OCI-LY3 (cell line): Measurements from ENCODE around the gene PPFIA3.
A peak's percentile ranks its signal among the peaks of the same experiment; 100 is the strongest.

ENCODE experiments used
- H2AFZ ChIP-seq: fragments of 200-600, 300-600 bp; shearing (Covaris generic); 2 replicates; pipeline ENCODE4 v1.6.0; 2014; ENCODE audit warnings: antibody characterized with exemption, low read depth, low read length
- H3K27ac ChIP-seq: fragments of 200-600, 300-600 bp; sonication (generic); 2 replicates; pipeline ENCODE4 v1.5.1; 2014; ENCODE audit warnings: mild to moderate bottlenecking, low read length, moderate library complexity, mixed read lengths
- H3K27me3 ChIP-seq: fragments of 200-600, 300-600 bp; sonication (generic); 2 replicates; pipeline ENCODE4 v1.6.1; 2014; ENCODE audit warnings: low read depth, low read length, mixed read lengths
- H3K36me3 ChIP-seq: fragments of 200-600, 300-600 bp; sonication (generic); replicated peaks from 2 replicates; pipeline ENCODE3; 2014; ENCODE audit warnings: low read depth, low read length, mixed read lengths
- H3K4me1 ChIP-seq: fragments of 300-600, 200-600 bp; sonication (generic); 2 replicates; pipeline ENCODE4 v1.6.1; 2014; ENCODE audit warnings: low read length, mixed read lengths
- H3K4me2 ChIP-seq: fragments of 200-600, 300-600 bp; sonication (generic); 2 replicates; pipeline ENCODE4 v1.6.1; 2014; ENCODE audit warnings: low read length, mixed read lengths
- H3K4me3 ChIP-seq: fragments of 300-600, 200-600 bp; sonication (generic); 2 replicates; pipeline ENCODE4 v1.5.1; 2014; ENCODE audit warnings: antibody characterized with exemption, mild to moderate bottlenecking, low read length, moderate library complexity
- H3K79me2 ChIP-seq: fragments of 300-600, 200-600 bp; shearing (Covaris generic); 2 replicates; pipeline ENCODE4 v1.6.1; 2014; ENCODE audit warnings: mild to moderate bottlenecking, low read length, mixed read lengths
- H3K9ac ChIP-seq: fragments of 300-600, 200-600 bp; shearing (Covaris generic); 2 replicates; pipeline ENCODE4 v1.6.0; 2014; ENCODE audit warnings: mild to moderate bottlenecking, low read length, moderate library complexity
- H3K9me3 ChIP-seq: fragments of 200-600, 300-600 bp; shearing (Covaris generic); 2 replicates; pipeline ENCODE4 v1.6.1; 2014; ENCODE audit warnings: low read length, mixed read lengths; ENCODE audit not compliant: insufficient read depth
- H4K20me1 ChIP-seq: fragments of 200-600, 300-600 bp; sonication (generic); 2 replicates; pipeline ENCODE4 v1.6.1; 2016; ENCODE audit warnings: low read length, mixed read lengths; ENCODE audit not compliant: insufficient read depth
- CTCF ChIP-seq: fragments of 200-600, 300-600 bp; sonication (generic); IDR thresholded peaks from 2 replicates; pipeline ENCODE4 v1.5.1; 2014; ENCODE audit warnings: antibody characterized with exemption, low read length, low read depth
- EZH2phosphoT487 ChIP-seq: fragments of 200-600 bp; shearing (Covaris generic); IDR thresholded peaks from 2 replicates; pipeline ENCODE4 v1.6.1; 2018; ENCODE audit warnings: antibody characterized with exemption, mixed run types, low read depth

The PPFIA3 gene

DNA sequence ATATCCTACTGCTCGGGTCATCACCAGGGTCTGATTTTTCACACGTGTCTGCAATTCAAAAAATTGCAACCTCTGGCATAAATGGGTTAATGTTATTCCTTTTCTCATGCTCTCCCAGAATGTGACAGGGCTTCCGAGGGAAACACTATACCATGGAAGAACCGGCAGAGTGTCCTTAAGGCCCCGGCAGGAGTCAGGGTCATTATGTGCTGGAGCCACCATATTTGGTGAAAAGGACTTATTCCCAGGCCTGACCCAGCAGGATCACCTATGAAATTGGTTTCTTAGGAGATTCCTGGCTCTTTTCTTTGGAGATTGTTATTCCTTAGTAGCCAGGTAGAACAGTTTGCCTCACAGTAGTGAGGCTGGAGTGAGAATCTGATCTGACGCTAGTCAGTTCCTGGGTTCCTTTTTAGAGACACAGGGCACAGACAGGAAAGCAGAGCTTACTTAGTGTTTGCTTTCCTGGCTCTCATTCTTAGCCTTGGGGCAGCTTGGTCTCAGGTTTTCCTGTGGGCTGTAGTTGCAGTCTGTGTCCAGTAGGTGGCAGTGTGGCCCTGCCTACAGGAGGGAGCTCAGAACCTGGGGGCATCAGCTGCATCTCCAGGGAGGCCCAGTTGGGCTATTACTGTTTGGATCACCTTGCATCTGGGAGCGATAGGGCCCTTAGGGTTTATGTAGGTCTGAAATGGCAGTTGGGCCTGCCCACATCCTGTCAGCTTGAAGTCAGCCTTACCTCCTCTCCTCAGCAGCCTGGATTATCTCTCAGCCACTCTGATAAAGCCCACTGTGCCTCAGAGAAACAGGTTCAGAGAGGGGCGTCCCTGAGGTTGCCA is 21.7 kb upstream of the PPFIA3 start:
- Histone ChIP-seq H3K27me3 (no peaks in the 10 kb centered on the region), H3K4me3 (no peak overlapping the region), H3K4me1 (no peaks in the 10 kb centered on the region), H4K20me1 (peaks cover 37% of the 10 kb centered on the region), H3K9ac (no peak overlapping the region), H2AFZ (no peak overlapping the region), H3K4me2 (no peak overlapping the region), H3K36me3 (peaks cover 69% of the 10 kb centered on the region), H3K9me3 (no peaks in the 10 kb centered on the region), H3K79me2 (peaks cover 66% of the 10 kb centered on the region), H3K27ac (no peak overlapping the region)
- peak; percentile 99 for TF ChIP-seq CTCF
- no peak for TF ChIP-seq EZH2phosphoT487

GRCh38 chr19:49098795-49099194 is 20.5 kb upstream of the PPFIA3 start:
- Histone ChIP-seq H3K79me2 (peaks cover 56% of the 10 kb centered on the region), H3K27ac (no peak overlapping the region)

DNA sequence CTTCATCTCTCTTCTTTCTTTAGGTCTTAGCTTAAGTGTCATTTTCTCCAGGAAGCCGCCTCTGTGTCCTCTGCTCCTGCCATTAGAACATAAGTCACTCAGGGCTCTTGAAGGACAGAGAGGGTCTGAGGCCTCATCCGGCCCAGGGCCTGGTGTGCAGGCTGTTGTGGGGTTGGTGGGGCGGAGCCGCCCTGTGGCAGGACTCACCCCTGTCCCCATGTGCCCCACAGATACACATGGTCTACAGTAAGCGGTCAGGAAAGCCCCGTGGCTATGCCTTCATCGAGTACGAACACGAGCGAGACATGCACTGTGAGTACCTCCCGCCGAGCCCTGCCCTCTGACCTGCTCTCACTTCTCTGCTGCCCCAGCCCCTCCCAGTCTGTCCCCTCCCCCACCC is 18.2 kb upstream of the PPFIA3 start:
- Histone ChIP-seq H3K36me3 (peaks cover 73% of the 10 kb centered on the region), H3K79me2 (peaks cover 32% of the 10 kb centered on the region), H3K9ac (no peak overlapping the region), H3K9me3 (no peaks in the 10 kb centered on the region), H2AFZ (no peak overlapping the region), H3K27ac (no peak overlapping the region), H3K27me3 (no peaks in the 10 kb centered on the region), H3K4me2 (no peak overlapping the region), H3K4me1 (no peaks in the 10 kb centered on the region), H4K20me1 (peaks cover 37% of the 10 kb centered on the region), H3K4me3 (no peak overlapping the region)
- TF ChIP-seq CTCF: no peak
- no peak for TF ChIP-seq EZH2phosphoT487

More at GRCh38 chr19:49098795-49099194, 20.5 kb upstream of the PPFIA3 start:
- H3K36me3 ChIP-seq: peaks cover 75% of the 10 kb centered on the region
- H3K9me3 ChIP-seq: no peaks in the 10 kb centered on the region
- no peaks in the 10 kb centered on the region for H3K27me3 ChIP-seq
- peaks cover 41% of the 10 kb centered on the region for H4K20me1 ChIP-seq
- no peak overlapping the region for H3K9ac ChIP-seq
- no peaks in the 10 kb centered on the region for H3K4me1 ChIP-seq
- H3K4me3 ChIP-seq: no peak overlapping the region
- no peak overlapping the region for H3K4me2 ChIP-seq
- TF ChIP-seq CTCF: no peak
- no peak for TF ChIP-seq EZH2phosphoT487
- H2AFZ ChIP-seq: no peak overlapping the region

DNA sequence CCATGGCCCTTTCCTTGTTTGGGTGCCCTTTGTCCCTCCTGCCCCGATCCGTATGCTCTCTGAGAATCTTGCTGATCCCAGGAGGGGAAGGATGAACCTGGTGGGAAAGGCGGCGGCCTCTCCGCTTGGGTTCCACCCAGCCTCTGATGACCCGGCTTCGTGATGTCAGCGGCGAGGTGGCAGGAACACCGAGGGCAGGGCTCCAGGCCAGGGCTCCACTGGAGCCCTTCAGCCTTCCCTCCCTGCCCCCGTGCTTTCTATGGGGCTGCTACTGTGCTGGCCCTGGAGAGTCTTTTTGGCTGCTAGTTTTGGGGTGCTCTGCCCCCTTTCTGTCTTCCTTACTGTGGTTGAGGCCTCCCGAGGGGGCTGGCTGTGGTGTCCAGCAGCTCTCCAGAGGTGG is 17.0 kb upstream of the PPFIA3 start:
- Histone ChIP-seq H3K9me3 (no peaks in the 10 kb centered on the region), H3K4me1 (no peaks in the 10 kb centered on the region), H3K36me3 (peaks cover 84% of the 10 kb centered on the region), H2AFZ (no peak overlapping the region), H3K27ac (no peak overlapping the region), H3K79me2 (peaks cover 29% of the 10 kb centered on the region), H3K27me3 (no peaks in the 10 kb centered on the region), H3K4me2 (no peak overlapping the region), H3K4me3 (no peak overlapping the region), H3K9ac (no peak overlapping the region), H4K20me1 (peaks cover 44% of the 10 kb centered on the region)
- TF ChIP-seq EZH2phosphoT487 (no peak), CTCF (no peak)
